GM18526 (cell line): ENCODE measurements around the gene SLC38A1.

ENCODE experiments used
- POLR2A ChIP-seq: IDR thresholded peaks from 3 replicates; pipeline ENCODE4 v1.6.1; 2011; ENCODE audit not compliant: insufficient read length; ENCODE audit errors: extremely low read depth

Gene SLC38A1

DNA sequence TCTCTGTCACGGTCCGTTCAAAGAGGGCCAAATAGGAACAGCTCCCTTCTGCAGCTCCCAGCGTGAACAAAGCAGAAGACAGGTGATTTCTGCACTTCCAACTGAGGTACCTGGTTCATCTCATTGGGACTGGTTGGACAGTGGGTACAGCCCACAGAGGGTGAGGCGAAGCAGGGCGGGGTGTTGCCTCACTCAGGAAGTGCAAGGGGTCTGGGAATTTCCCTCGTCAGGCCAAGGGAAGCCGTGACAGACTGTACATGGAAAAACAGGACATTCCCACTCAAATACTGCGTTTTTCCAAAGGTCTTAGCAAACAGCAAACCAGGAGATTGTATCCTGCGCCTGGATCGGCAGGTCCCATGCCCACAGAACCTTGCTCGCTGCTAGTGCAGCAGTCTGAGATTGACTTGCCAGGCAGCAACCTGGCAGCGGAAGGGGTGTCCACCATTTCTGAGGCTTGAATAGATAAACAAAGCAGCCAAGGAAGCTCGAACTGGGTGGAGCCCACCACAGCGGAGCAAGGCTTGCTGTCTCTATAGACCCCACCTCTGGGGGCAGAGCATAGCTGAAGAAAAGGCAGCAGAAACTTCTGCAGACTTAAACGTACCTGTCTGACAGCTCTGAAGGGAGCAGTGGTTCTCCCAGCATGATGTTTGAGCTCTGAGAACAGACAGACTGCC is 22.7 kb downstream of the SLC38A1 start:
- TF ChIP-seq POLR2A = no peak

DNA sequence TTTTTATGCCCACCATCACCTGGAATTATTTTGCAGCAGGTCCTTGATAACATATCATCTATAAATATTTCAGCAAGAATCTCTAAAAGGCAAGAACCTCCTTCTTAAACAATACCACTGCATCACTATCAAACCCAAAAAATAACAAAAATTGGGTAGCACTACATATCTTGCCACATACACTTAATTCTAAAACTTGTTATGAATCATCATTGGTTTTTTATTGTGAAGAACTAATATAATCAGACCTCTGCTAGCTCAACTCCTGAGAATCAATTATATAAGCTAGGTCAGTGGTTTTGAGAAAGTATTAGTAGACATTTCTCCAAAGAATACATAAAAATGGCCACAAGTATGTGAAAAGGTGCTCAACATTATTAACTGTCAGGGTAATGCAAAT is 23.8 kb downstream of the SLC38A1 start:
- TF ChIP-seq POLR2A = no peak

DNA sequence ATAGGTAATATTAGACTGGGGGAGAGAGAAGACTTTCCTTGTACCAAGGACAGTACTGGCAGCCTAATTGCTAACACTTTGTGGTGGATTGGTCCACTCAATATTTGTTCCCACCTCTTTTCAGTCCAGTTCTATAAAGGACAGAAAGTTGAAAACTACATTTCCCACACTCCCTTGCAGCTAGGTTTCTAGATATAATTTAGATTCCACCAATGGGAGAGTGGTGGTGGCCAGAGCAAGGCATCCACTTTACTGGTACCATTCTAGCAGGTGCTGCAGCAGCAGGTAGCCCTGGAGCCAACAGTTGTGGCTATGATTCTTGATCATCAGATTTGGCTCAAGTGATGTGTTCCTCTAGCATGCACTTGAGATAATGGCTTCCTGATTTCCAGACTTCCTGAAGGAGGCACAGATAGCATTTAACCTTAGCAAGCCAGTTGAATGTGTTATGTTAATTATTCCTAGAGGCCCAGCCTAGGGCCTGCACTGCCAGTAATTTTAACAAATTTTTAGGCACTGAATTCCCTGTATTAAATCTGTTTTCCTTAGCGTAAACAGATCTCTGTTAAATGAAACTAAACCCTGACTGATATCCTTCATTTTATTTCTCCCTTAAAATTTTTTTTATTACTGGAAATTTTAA is 24.4 kb downstream of the SLC38A1 start:
- no peak for TF ChIP-seq POLR2A

DNA sequence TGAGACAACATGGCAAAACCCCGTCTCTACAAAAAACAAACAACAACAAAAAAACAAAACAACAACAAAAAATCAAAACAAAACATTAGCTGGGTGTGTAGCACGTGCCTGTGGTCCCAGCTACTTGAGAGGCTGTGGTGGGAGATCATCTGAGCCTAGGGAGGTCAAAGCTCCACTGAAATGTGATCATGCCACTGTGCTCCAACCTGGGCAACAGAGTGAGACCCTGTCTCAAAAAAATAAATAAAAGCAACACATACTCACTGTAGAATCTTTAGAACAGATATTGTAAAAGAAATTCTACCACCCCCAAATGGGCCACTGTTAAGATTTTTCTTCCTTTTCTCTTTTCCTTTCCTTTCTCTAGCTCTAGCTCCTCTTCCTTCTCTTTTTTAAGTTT is 26.3 kb downstream of the SLC38A1 start:
- TF ChIP-seq POLR2A = no peak

DNA sequence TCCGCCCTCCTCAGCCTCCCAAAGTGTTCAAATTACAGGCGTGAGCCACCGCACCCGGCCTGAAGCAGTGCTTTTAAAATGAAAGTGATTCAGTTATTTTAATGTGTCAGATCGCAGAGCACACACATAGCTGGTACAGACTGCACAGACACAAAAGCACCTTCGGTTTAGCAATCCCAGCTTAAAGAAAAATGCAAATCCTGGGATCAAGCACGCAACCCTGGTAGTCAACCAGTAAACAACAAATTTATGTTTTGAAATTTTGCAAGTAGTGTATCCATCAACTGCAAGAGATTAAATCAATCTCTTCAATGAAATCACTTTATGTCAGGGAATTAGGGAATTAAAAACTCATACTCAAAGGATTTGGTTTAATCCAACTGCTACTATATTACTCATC is 28.4 kb downstream of the SLC38A1 start:
- no peak for TF ChIP-seq POLR2A

DNA sequence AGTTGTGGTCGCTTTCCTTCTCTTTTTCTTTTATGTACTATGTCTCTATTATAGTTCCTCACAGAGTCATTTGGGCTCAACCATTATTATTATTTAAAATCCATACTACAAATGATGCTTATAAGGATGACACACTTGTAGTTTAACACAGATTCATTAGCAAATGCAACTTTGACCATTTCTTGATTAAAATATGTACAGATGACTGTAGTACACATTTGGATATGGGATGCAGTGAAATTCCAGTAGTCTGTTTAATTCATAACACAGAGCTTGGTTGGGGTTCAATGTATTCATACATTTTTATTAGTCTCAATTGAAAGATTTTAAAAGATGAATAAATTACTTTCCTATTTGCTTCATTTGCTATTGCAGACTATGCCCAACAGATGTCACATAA is 30.0 kb downstream of the SLC38A1 start:
- TF ChIP-seq POLR2A = no peak

DNA sequence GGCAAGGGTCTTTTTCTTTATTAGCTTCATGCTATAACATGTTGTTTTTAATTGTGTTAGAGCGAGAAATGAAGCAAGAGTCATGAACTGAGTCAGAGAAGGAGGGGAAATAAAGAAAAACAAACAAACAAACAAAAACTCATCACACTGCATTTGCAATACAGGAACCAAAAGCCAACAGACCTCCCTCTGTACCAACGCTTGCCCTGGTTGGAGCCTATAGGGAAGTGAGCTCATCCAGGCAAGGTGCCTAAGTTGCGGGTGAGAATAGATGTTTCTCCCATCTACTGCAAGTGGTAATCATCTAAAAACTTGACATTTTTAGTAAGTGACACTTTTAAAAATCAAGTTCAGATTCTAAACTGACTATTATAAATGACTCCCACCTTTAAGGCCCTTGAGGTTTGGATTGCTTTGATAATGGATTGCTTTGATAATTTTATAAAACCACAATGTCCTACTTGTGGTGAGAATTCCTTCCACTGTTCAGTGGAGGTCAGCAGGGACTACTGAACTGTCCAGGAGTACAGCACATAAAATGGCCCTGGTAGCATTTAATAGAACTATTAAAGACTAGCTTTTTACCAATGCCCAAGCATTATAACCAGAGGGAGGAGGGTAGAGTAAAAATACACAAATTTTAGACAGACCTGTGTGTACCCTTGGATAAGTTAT is 31.3 kb downstream of the SLC38A1 start:
- TF ChIP-seq POLR2A = no peak

DNA sequence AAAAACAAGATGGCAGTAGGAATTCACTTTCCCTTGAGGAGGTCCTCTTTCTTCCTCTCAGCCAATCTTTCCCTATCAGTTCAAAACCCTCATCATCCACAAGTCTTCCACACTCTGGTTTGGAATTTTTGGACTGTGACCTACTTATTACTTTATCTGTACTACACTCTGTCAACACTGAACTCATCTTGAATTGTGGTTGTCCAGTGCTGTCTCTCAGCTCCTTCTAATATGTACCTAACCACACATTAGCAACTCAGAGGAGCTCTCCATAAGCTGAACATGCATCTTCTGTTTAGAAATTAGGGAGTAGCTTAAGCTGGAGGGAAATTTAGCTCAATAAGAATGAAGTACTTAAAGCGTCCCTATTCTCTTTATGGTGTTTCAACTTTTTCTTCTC is 34.8 kb downstream of the SLC38A1 start:
- no peak for TF ChIP-seq POLR2A

DNA sequence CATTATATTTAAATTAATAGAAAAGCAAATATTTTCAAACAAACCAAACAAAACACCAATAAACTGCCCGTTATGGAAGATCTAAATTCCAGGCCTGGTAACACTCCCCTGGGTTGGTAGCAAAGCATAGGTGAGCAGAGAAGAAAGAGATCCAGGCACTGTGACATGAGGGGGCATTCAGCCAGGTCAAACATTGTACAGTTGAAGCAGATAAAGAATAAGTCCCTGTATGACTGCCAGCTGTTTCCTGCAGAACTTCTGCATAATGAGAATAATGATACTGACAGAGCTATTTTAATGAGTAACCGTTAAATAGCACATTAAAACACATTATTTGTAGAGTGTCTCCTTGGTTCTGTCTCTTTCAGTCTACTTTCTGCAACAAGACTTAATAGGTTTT is 35.4 kb downstream of the SLC38A1 start:
- no peak for TF ChIP-seq POLR2A

DNA sequence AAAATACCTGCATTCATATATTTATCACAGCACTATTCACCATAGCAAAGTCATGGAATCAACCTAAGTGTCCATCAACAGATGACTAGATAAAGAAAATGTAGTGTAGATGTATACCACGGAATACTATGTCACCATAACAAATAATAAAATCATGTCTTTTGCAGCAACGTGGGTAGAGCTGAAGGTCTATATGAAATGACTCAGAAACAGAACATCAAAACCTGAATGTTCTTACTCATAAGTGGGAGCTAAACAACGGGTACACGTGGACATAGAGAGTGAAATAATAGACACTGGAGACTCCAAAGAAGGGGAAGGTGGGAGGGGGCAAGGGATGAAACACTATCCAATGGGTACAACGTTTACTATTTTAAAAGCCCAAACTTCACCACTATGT is 37.9 kb downstream of the SLC38A1 start:
- TF ChIP-seq POLR2A = no peak

DNA sequence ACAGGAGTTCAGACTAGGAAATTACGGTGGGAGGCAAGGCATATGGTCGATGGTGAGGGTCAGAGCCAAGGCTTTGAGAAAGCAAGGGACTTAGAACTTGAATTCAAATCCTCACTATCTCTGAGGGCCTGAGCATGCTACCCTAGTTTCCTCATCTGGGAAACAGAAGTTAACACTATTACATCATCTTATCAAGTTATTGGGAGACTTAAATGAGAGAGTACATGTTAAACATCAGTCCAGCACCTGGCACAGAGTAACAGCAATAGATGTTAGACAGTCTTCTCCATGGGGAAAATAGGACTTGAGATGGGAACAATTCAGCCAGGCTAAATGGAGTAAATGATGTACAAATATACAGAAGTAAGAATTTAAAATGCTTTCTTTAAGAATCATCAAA is 38.5 kb downstream of the SLC38A1 start:
- TF ChIP-seq POLR2A = no peak

DNA sequence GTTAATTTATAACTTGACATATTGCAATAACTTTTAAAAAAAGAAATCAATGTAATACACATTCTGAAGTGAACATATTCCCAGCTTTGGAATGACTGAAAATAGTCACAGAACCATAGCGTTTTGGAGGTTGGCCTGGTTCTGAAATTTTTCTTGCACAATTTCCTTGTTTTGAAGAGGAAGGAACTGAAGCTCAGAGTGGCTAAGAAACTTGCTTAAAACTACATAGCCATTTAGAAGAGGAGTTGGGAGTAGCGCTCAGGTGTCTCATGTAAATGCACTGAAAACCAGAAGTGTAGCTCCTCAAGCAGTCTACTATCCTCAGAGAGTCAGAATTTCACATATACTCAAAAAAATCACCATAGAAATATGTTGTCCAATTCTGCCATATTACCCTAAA is 41.2 kb downstream of the SLC38A1 start:
- no peak for TF ChIP-seq POLR2A

DNA sequence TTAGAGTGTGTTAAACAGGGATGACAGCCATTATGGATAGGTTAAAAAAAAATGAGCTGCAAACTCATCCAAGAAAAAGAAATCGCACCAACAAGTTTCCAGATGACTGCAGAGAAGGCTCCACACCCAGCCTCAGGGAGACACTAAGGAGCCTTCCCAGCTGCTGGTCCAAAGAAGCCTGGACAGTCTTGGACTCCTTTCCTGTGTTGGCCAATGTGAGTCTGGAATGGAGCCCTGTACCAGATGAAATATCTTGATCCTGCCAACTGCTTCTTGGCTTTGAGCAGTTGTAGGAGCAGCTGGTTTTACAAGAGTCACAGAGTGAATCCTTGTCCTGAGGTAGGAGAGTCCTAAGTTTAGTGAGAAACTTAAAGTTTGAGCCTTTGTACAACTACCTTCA is 44.5 kb downstream of the SLC38A1 start:
- no peak for TF ChIP-seq POLR2A

DNA sequence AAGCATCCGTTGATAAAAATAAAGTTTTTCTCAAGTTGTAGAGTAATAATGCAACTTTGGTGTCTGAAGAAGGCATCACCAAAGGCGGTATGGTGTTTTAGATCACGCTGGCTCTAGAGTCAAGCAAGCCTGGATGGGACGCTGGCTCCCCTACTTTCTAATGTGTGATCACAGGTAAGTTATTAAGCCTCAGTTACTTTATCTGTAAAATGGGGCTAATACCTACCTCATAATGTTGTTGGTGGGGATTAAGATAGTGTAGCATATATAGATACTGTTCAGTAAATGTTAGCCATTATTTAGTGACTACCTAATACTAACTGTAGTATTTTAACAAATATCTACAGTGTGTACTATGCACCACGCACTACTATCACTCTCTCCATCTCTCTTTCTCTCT is 45.8 kb downstream of the SLC38A1 start:
- TF ChIP-seq POLR2A = no peak

DNA sequence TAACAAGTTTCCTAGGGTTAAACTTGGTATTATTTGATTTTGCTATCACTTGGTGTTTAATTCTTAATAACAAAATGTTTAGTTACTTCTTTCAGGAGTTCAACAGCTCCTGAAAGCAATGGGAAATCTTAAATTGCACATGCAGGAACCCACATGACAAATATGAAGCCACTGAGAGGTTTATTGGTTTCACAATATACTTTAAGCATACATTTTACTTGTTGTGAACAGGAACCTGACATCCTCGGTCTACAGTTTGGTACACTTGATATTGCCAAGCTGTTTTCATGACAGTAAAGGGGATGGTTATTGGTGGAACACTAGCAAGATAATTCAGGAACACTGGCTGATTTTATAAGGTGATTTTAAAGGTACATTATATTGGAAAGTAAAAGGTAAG is 46.2 kb downstream of the SLC38A1 start:
- no peak for TF ChIP-seq POLR2A
